Smooth muscle cell (in vitro differentiated cells): ENCODE data around the gene IQGAP2. TPM values are rescaled to one million over a fixed set of nuclear protein-coding genes. Genes with fewer than 3 reads are reported as not detected.
"Not testable (repeated sequence)": the region's sequence is repeated elsewhere in the genome, so short reads cannot be mapped to it uniquely, and the experiment has no call there.

Experiments used
- DNase-seq: peaks from one replicate; lab custom pipeline; 2025; ENCODE audit not compliant: unreplicated experiment; lab: John Stamatoyannopoulos, UW
- H2AFZ ChIP-seq: fragments of 200-600 bp; sonication (generic); 2 replicates; pipeline ENCODE4 v1.6.0; 2016; ENCODE audit warnings: antibody characterized with exemption, low read depth, mild to moderate bottlenecking
- H3F3A ChIP-seq: fragments of 200-600 bp; sonication (generic); 2 replicates; pipeline ENCODE4 v1.6.0; 2017; ENCODE audit warnings: antibody characterized with exemption, low read depth
- H3K27ac ChIP-seq: fragments of 200-600 bp; sonication (generic); 2 replicates; pipeline ENCODE4 v1.5.1; 2016; ENCODE audit warnings: low read depth, mild to moderate bottlenecking
- H3K27me3 ChIP-seq: fragments of 200-600 bp; sonication (generic); 2 replicates; pipeline ENCODE4 v1.6.1; 2016; ENCODE audit warnings: low read depth, mild to moderate bottlenecking
- H3K36me3 ChIP-seq: fragments of 200-600 bp; sonication (generic); 2 replicates; pipeline ENCODE4 v1.5.1; 2016; ENCODE audit warnings: low read depth
- H3K4me1 ChIP-seq: fragments of 200-600 bp; sonication (generic); 2 replicates; pipeline ENCODE4 v1.5.1; 2016; ENCODE audit warnings: low read depth
- H3K4me2 ChIP-seq: fragments of 200-600 bp; sonication (generic); 2 replicates; pipeline ENCODE4 v1.6.0; 2016; ENCODE audit warnings: mild to moderate bottlenecking
- H3K4me3 ChIP-seq: fragments of 200-600 bp; sonication (generic); 2 replicates; pipeline ENCODE4 v1.5.1; 2016; ENCODE audit warnings: mild to moderate bottlenecking
- H3K79me2 ChIP-seq: fragments of 200-600 bp; sonication (generic); 2 replicates; pipeline ENCODE4 v1.6.0; 2016; ENCODE audit warnings: low read depth, mild to moderate bottlenecking
- H3K9ac ChIP-seq: fragments of 200-600 bp; sonication (generic); 2 replicates; pipeline ENCODE4 v1.6.0; 2016; ENCODE audit warnings: low read depth
- H3K9me3 ChIP-seq: fragments of 200-600 bp; sonication (generic); replicated peaks from 2 replicates; pipeline ENCODE4 v1.5.1; 2016; ENCODE audit warnings: low read depth
- H4K20me1 ChIP-seq: fragments of 200-600 bp; sonication (generic); 2 replicates; pipeline ENCODE4 v1.6.0; 2016; ENCODE audit warnings: low read depth
- WGBS: methylation state at CpG from one replicate; pipeline ENCODE4 v1.1.7; 2016; ENCODE audit warnings: low lambda C conversion rate; 5-methylcytosine and 5-hydroxymethylcytosine counted together
- polyA plus RNA-seq: library from polyadenylated mRNA; unstranded; fragments of >200 nt; fragmentation: Nextera tagmentation; extraction: Ambion mirVana; gene quantifications from 2 replicates; pipeline ENCODE4 v1.2.1, GENCODE V29; 2016
- total RNA-seq: library from RNA; depleted of rRNA; stranded (reverse); fragments of >200 nt; gene quantifications from 2 replicates; pipeline ENCODE4 v1.2.3, GENCODE V29; 2014
- TF ChIP-seq, protein P1 (sequence below): fragments of 200-600 bp; sonication (generic); IDR thresholded peaks from 2 replicates; pipeline ENCODE4 v1.5.1; 2017; ENCODE audit warnings: borderline replicate concordance, mild to moderate bottlenecking, antibody characterized with exemption; ENCODE audit not compliant: insufficient read depth, poor library complexity, severe bottlenecking

IQGAP2 gene
- total and polyA plus RNA-seq, 2 experiments from 2014 or later, result 7.3 to 16.6 TPM

DNA sequence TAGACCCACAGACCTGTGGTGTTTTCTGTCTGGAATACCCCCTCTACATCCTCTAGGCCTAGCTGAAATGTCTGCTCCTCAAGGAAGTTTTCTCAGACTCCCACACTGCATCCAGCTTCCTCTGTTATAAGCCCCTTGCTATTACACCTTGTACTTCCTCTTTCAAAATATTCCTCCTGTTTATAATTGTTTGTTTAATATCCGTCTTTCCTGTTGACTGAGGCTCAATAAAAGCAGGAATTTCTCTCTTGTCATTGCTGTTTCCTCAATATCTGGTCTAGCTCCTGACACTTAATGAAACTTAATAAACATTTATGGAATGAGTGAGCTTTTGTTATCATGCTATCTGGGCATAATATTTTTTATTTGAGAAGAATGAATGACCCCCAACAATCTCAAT is 34.1 kb upstream of the IQGAP2 start:
- Histone ChIP-seq H3K27me3 (no peaks in the 10 kb centered on the region), H3K27ac (no peak overlapping the region), H3K9me3 (no peaks in the 10 kb centered on the region), H3K9ac (no peak overlapping the region), H3K4me3 (no peak overlapping the region), H2AFZ (no peak overlapping the region), H4K20me1 (no peaks in the 10 kb centered on the region), H3K4me2 (no peak overlapping the region), H3K4me1 (peaks cover 6% of the 10 kb centered on the region), H3K36me3 (no peaks in the 10 kb centered on the region), H3K79me2 (no peaks in the 10 kb centered on the region), H3F3A (peaks cover 11% of the 10 kb centered on the region)
- 88% methylated on average over 1 of the region's 1 CpG for WGBS
- TF ChIP-seq, protein P1, sequence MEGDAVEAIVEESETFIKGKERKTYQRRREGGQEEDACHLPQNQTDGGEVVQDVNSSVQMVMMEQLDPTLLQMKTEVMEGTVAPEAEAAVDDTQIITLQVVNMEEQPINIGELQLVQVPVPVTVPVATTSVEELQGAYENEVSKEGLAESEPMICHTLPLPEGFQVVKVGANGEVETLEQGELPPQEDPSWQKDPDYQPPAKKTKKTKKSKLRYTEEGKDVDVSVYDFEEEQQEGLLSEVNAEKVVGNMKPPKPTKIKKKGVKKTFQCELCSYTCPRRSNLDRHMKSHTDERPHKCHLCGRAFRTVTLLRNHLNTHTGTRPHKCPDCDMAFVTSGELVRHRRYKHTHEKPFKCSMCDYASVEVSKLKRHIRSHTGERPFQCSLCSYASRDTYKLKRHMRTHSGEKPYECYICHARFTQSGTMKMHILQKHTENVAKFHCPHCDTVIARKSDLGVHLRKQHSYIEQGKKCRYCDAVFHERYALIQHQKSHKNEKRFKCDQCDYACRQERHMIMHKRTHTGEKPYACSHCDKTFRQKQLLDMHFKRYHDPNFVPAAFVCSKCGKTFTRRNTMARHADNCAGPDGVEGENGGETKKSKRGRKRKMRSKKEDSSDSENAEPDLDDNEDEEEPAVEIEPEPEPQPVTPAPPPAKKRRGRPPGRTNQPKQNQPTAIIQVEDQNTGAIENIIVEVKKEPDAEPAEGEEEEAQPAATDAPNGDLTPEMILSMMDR, result no peak
- no peak for DNase-seq

DNA sequence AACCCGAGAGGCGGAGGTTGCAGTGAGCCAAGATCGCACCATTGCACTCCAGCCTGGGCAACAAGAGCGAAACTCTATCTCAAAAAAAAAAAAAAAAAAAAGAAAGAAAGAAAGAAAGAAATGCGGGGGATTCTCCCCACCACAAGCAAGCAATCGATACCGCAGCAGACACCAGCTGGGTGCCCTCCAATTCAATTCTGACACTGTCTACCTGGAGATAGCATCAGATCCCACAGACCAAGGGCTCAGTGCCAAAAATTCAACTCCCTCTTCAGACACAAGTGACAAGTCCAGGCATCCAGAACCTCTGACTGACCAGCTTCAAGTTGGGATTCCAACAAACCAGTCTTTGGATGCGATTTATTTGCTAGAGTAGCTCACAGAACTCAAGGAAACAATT is 33.4 kb upstream of the IQGAP2 start:
- H3K4me1 ChIP-seq, H3K4me2 ChIP-seq, H3K9ac ChIP-seq, H2AFZ ChIP-seq, H3K27ac ChIP-seq, H3K9me3 ChIP-seq, H4K20me1 ChIP-seq, H3K4me3 ChIP-seq, DNase-seq, H3K36me3 ChIP-seq, H3K27me3 ChIP-seq, H3K79me2 ChIP-seq: not testable (repeated sequence)
- H3F3A ChIP-seq, result peaks cover 11% of the 10 kb centered on the region
- 93% methylated on average over 8 of the region's 8 CpGs for WGBS

DNA sequence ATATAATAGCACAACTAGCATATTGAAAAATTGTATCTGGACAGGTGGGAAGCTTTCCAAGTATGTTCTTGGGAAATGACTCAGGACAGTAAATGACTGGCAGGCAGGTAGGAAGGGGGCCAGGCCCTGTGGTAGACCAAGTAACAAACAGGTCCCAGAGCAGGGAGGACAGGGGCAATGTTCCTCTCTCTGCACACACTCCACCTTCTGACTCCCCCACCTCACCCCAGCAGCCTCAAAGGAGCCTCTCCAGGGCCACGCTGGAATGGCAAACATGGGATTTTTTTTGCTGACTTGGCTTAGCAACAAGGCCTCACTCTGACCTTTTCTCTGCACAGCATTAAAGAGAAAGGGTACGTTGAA is 31.1 kb upstream of the IQGAP2 start:
- no peaks in the 10 kb centered on the region for H3K79me2 ChIP-seq
- H3K27me3 ChIP-seq, result no peaks in the 10 kb centered on the region
- no peaks in the 10 kb centered on the region for H4K20me1 ChIP-seq
- H3K9me3 ChIP-seq, result no peaks in the 10 kb centered on the region
- peak overlapping the region; percentile 17 for H3K9ac ChIP-seq
- TF ChIP-seq, protein P1, result no peak
- no peak overlapping the region for H3K4me3 ChIP-seq
- H3K4me1 ChIP-seq, result peaks cover 6% of the 10 kb centered on the region
- H3F3A ChIP-seq, result peaks cover 11% of the 10 kb centered on the region
- peak overlapping the region; percentile 78 for H3K4me2 ChIP-seq
- WGBS, result 9% methylated on average over 2 of the region's 2 CpGs
- H2AFZ ChIP-seq, result no peak overlapping the region
- H3K36me3 ChIP-seq, result no peaks in the 10 kb centered on the region
- no peak for DNase-seq
- peak overlapping the region; percentile 84 for H3K27ac ChIP-seq

DNA sequence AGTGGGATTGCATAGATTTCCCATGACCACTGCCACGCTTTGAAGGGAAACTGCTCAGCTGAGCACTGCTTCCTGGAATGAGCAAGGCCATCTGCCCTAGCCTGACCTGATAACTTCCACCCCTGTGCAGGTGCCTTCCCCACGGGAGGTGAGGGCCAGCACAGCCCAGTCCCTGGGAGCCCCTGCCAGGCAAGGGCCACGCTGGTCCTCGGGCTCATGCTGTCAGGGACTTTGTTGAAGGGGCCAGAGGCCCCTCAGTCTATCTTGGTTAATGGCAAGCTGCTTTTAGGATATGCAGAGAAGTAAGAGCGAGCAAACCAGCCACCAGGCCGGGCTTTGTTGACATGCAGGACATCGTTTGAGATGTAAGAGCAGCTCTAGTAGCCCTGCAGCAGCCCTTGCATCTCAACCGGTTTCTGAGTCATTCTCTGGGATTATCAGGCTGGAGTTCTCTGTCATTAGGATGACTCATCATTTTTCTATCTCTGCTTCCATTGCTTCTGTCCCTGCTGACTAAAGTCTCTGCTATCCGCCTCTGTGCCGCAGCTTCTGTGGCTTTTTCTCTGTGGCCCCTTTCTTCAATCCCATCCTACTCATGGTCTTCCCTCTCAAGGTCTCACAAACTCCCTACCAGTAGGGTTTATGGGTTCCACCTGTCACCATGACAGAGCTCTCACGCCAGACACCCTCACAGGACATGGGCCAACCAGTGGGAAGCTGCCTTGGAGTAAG is 30.6 kb upstream of the IQGAP2 start:
- Histone ChIP-seq H3F3A (peaks cover 11% of the 10 kb centered on the region), H3K4me1 (peaks cover 6% of the 10 kb centered on the region), H3K9ac (peak overlapping the region; percentile 17), H3K36me3 (no peaks in the 10 kb centered on the region), H3K4me3 (no peak overlapping the region), H2AFZ (no peak overlapping the region), H3K4me2 (peak overlapping the region; percentile 78), H3K27me3 (no peaks in the 10 kb centered on the region), H4K20me1 (no peaks in the 10 kb centered on the region), H3K27ac (peak overlapping the region; percentile 84), H3K9me3 (no peaks in the 10 kb centered on the region), H3K79me2 (no peaks in the 10 kb centered on the region)
- TF ChIP-seq, protein P1, result no peak
- whole genome bisulfite sequencing, result 8% methylated on average over 11 of the region's 11 CpGs
- DNase-seq, result peak; percentile 15
